Transverse colon (tissue), 4 donors: ENCODE measurements around the gene TTLL9. TPM values are rescaled to one million over a fixed set of nuclear protein-coding genes. Genes with fewer than 3 reads are reported as not detected.

Experiments used
- DNase-seq: peaks from one replicate; pipeline ENCODE4 v3.0.0-alpha.2; 2019
- H3K27ac ChIP-seq, 4 donors: fragments of 200-600 bp; sonication (generic); 2 replicates each; pipeline ENCODE4 v1.5.1; 2016 to 2018; ENCODE audit warnings: inconsistent platforms in 4 of 4
- H3K27me3 ChIP-seq: fragments of 200-600 bp; sonication (generic); 2 replicates; pipeline ENCODE4 v1.5.1; 2017; ENCODE audit warnings: inconsistent platforms
- H3K36me3 ChIP-seq, 4 donors: fragments of 200-600 bp; sonication (generic); 2 replicates each; pipeline ENCODE4 v1.5.1; 2017 to 2019; ENCODE audit warnings: inconsistent platforms in 4 of 4
- H3K4me1 ChIP-seq, 4 donors: fragments of 200-600 bp; sonication (generic); 2 replicates each; pipeline ENCODE4 v1.5.1; 2017 to 2020; ENCODE audit warnings: inconsistent platforms in 4 of 4
- H3K4me3 ChIP-seq, 4 donors: fragments of 200-600 bp; sonication (generic); 1 replicate in 1 of 4; 2 replicates in 3 of 4; pipeline versions ENCODE4 v1.5.1 to v1.6.1; 2017 to 2019; ENCODE audit warnings: inconsistent platforms in 4 of 4
- H3K9me3 ChIP-seq, 2 donors: fragments of 200-600 bp; sonication (generic); 2 replicates each; pipeline ENCODE4 v1.5.1; 2017 to 2019; ENCODE audit warnings: inconsistent platforms in 2 of 2
- EP300 ChIP-seq: sonication (generic); formaldehyde crosslinking; IDR thresholded peaks from one replicate; pipeline ENCODE4 v1.6.1; 2017; ENCODE audit warnings: antibody characterized with exemption, low read depth
- POLR2A ChIP-seq: fragments of 450-650 bp; IDR thresholded peaks from one replicate; pipeline ENCODE4 v1.6.1; 2016; ENCODE audit warnings: antibody characterized with exemption, mild to moderate bottlenecking, moderate library complexity
- POLR2AphosphoS5 ChIP-seq, 3 donors: sonication (generic); formaldehyde crosslinking; IDR thresholded peaks; one replicate each; pipeline ENCODE4 v1.6.1; 2016; ENCODE audit warnings: antibody characterized with exemption in 3 of 3
- WGBS, 2 donors: methylation state at CpG; one replicate each; pipeline ENCODE4 v1.1.5; 2018; ENCODE audit warnings: low coverage in 1 of 2; 5-methylcytosine and 5-hydroxymethylcytosine counted together
- in situ Hi-C, 4 donors: fragments of 200-750 bp; cut with MboI; loops; one replicate each; pipeline versions ENCODE4 v1.15.0 to v1.15.1; 2017; ENCODE audit warnings: low sequenced_read_pairs in 3 of 4, low pct_ligation_motif_present in 1 of 4, low pct_unique_long_range_greater_than_20kb in 1 of 4
- intact Hi-C: fragments of 100-400 bp; cut with DNase I; formaldehyde crosslinking; loops from one replicate; pipeline ENCODE4 v1.15.1; 2023; ENCODE audit warnings: low total_unique reads
- total RNA-seq, 4 donors: library from RNA; depleted of rRNA; stranded (reverse); fragments of >200 nt; gene quantifications; one replicate each; pipeline ENCODE4 v1.1.0, GENCODE V29; 2016
- TF ChIP-seq, protein P1 (sequence below), 5 experiments: fragments of 200-600 bp in 3 of 5; fragments of 450-650 bp in 2 of 5; sonication (generic) in 3 of 5; IDR thresholded peaks; 1 replicate in 2 of 5; 2 replicates in 3 of 5; pipeline ENCODE4 v1.5.1; 2016 to 2017; ENCODE audit warnings: antibody characterized with exemption in 5 of 5, inconsistent platforms in 3 of 5, mild to moderate bottlenecking in 2 of 5, moderate library complexity in 1 of 5

Gene TTLL9
- total RNA-seq, 4 donors from 2014 or later: not detected

DNA sequence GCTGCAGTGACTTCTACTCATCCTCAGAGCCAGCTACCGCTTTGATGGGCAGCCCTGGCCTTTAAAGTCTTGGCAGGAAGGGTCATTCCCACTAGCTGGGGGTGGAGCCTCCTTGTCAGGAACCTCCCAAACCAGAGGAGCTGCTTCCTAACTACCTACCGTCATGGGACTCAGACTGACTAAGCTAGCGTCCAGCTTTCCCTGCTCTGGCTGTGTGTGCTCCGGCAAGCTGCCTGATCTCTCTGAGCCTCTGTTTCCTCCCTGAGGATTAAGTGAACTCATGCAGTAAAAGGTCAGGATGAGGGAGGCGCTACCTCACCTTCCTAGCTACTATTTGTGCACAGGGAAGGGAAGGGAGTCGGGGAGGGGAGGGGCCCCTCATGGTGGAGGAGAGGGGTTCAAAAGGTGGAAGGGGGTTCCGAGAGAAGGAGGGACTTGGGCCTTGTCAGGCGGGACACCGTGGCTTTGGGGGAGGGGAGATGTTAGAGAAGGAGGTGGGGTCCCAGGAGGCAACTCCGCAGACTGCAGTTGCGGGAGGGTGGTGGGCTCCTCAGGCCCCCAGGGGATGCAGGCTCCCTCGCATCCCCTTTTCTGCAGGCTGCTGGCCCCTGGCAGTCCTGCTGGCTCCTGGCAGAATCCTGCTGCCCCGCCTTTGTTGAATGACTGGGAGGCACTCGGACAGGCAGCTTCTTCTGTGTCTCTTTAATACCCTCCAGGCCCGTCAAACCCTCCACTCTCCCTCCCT is 9.9 kb upstream of the TTLL9 start:
- in situ Hi-C loops (no loop called here), intact Hi-C loops (no loop called here)
- Histone ChIP-seq H3K9me3 (no peaks in the 10 kb centered on the region), H3K27ac (no peak overlapping the region), H3K27me3 (peaks cover 36% of the 10 kb centered on the region), H3K4me3 (peak overlapping the region; percentile 34 to 62 (median 48)), H3K36me3 (no peaks in the 10 kb centered on the region), H3K4me1 (peaks cover 10 to 19% (median 14%) of the 10 kb centered on the region in 4 donors)
- WGBS, 2 donors: 14 to 15% methylated on average over 6 to 15 of the region's 15 CpGs
- no peak for TF ChIP-seq POLR2AphosphoS5 (IDR thresholded peaks at IDR 0.05)
- TF ChIP-seq EP300: no peak
- TF ChIP-seq POLR2A: no peak
- TF ChIP-seq, protein P1, sequence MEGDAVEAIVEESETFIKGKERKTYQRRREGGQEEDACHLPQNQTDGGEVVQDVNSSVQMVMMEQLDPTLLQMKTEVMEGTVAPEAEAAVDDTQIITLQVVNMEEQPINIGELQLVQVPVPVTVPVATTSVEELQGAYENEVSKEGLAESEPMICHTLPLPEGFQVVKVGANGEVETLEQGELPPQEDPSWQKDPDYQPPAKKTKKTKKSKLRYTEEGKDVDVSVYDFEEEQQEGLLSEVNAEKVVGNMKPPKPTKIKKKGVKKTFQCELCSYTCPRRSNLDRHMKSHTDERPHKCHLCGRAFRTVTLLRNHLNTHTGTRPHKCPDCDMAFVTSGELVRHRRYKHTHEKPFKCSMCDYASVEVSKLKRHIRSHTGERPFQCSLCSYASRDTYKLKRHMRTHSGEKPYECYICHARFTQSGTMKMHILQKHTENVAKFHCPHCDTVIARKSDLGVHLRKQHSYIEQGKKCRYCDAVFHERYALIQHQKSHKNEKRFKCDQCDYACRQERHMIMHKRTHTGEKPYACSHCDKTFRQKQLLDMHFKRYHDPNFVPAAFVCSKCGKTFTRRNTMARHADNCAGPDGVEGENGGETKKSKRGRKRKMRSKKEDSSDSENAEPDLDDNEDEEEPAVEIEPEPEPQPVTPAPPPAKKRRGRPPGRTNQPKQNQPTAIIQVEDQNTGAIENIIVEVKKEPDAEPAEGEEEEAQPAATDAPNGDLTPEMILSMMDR (IDR thresholded peaks at IDR 0.05): no peak
- peak; percentile 20 for DNase-seq

DNA sequence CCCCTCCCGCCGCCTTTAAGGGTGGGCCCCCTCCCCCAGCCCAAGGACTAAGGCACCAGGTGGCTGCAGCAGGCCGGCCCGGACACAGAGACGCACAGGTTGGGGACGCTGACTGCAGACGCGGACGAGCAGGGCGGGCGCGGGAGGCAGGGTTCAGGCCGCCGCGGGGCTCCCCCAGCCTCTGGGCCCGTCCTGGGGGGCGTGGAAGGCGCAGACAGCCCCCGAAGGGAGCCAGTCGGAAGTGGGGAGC is 9.4 kb upstream of the TTLL9 start:
- H3K4me1 ChIP-seq: peaks cover 10 to 19% (median 14%) of the 10 kb centered on the region in 4 donors
- no peak overlapping the region for H3K27ac ChIP-seq
- H3K36me3 ChIP-seq: no peaks in the 10 kb centered on the region
- WGBS, 2 donors: 0% methylated on average over 8 of the region's 20 CpGs; no CpG with 5 or more reads in 1 of the 2 donors
- H3K27me3 ChIP-seq: peaks cover 35% of the 10 kb centered on the region
- intact Hi-C loops (no loop called here), in situ Hi-C loops (no loop called here)
- H3K9me3 ChIP-seq: no peaks in the 10 kb centered on the region
- TF ChIP-seq, protein P1 (IDR thresholded peaks at IDR 0.05): no peak
- TF ChIP-seq POLR2A (no peak), POLR2AphosphoS5 (IDR thresholded peaks at IDR 0.05) (no peak), EP300 (no peak)
- peak overlapping the region; percentile 34 to 62 (median 48) for H3K4me3 ChIP-seq
- DNase-seq: no peak

DNA sequence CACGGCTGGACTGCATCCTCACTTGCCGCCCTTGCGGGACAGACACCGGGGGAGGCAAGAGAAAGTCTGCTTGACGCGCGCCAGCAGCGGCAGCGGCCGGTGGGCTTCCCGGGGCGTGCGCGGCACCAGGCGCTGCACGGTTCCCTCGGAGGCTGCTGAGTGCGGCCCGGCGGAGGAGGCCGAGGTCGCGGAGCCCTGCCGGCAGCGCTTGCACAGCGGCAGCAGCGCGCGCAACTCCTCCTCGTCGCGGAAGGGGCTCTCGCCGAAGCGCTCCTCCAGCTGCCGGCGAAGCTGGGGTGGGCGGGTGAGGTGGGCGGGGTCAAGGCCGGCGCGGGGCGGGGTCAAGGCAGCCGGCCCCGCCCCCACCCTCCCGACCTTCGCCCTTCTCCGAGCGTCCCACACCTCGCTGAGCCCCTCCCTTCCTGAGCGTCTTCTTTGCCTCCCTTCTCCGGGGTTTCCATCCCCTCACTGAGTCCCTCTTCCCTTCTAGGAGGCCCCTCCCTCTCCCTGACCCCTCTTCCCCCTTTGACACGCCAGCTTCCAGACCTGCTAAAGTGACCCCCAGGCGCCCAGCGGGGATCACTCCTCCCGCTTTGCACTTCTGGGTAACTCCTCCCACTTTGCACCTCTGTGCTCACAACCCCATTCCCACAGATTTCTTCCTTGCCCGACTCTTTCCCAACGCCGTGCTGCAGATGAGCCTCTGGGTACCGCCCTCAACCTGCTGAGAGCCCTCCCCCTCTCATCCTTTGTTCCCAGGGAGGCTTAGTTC is 8.9 kb upstream of the TTLL9 start:
- Histone ChIP-seq H3K4me3 (peak overlapping the region; percentile 34 to 62 (median 48)), H3K4me1 (peaks cover 10 to 19% (median 14%) of the 10 kb centered on the region in 4 donors), H3K27me3 (peaks cover 35% of the 10 kb centered on the region), H3K27ac (no peak overlapping the region), H3K36me3 (no peaks in the 10 kb centered on the region), H3K9me3 (no peaks in the 10 kb centered on the region)
- in situ Hi-C loops: no loop called here
- TF ChIP-seq POLR2A (no peak), POLR2AphosphoS5 (IDR thresholded peaks at IDR 0.05) (no peak), EP300 (no peak)
- TF ChIP-seq, protein P1 (IDR thresholded peaks at IDR 0.05): no peak
- intact Hi-C loops: no loop called here
- WGBS, 2 donors: 0 to 17% methylated on average over 1 to 20 of the region's 60 CpGs
- peak; percentile 61 for DNase-seq

DNA sequence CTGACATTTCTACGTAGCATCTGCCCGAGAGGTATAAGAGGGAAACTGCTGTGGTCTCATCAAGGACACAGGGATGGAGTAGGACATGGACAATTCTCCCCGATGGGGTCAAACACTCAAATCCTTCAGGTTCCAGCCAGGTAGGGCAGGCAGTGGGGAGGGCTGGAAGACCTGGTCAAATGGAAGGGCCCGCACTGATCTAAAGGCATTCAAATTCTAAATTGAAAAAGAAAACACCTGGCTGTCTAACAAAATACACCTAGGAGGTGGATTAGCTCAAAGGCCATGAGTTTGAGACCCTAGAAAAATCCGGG is 8.3 kb upstream of the TTLL9 start:
- TF ChIP-seq POLR2AphosphoS5 (IDR thresholded peaks at IDR 0.05): no peak
- TF ChIP-seq POLR2A: no peak
- no peak for TF ChIP-seq EP300
- TF ChIP-seq, protein P1 (IDR thresholded peaks at IDR 0.05): no peak
- 68 to 76% methylated on average over 2 to 5 of the region's 5 CpGs for WGBS, 2 donors
- no peaks in the 10 kb centered on the region for H3K36me3 ChIP-seq
- H3K27me3 ChIP-seq: peaks cover 35% of the 10 kb centered on the region
- in situ Hi-C loops (no loop called here), intact Hi-C loops (no loop called here)
- no peak for DNase-seq
- H3K27ac ChIP-seq: no peak overlapping the region
- peak overlapping the region in 1 of 4 donors; percentile 62 for H3K4me3 ChIP-seq
- H3K4me1 ChIP-seq: peaks cover 10 to 19% (median 14%) of the 10 kb centered on the region in 4 donors
- no peaks in the 10 kb centered on the region for H3K9me3 ChIP-seq
